Naive thymus-derived CD8-positive, alpha-beta T cell (primary cell): Measurements from ENCODE around the gene ACAD10. TPM values are rescaled to one million over a fixed set of nuclear protein-coding genes. Genes with fewer than 3 reads are reported as not detected.
A peak's percentile ranks its signal among the peaks of the same experiment; 100 is the strongest.

ENCODE experiments used
- ATAC-seq, 2 donors: fragments of 150-1000 bp; cut with Tn5 transposase in 1 of 2; sonication (Bioruptor Pico), chemical (Tn5 transposase) in 1 of 2; 1 replicate in 1 of 2; 2 replicates in 1 of 2; pipeline ENCODE4 v1.10.0; 2021; ENCODE audit warnings: mild to moderate bottlenecking in 2 of 2, moderate library complexity in 2 of 2
- POLR2A ChIA-PET: fragments of 350-600 bp; sonication (Branson Sonifier 250); formaldehyde crosslinking; loops from one replicate; lab custom pipeline; 2021; ENCODE audit warnings: antibody characterized with exemption; lab: Charles Lee
- DNase-seq, 10 donors: peaks; one replicate each; pipeline versions ENCODE4 v3.0.0 to v3.0.0-alpha.2; 2020 to 2022
- H3K27ac Mint-ChIP-seq, 10 donors: one replicate each; pipeline ENCODE4 v1.8.0; 2020 to 2022; ENCODE audit warnings: mild to moderate bottlenecking in 10 of 10, mixed read lengths in 10 of 10, moderate library complexity in 4 of 10, inconsistent platforms in 1 of 10
- H3K27me3 Mint-ChIP-seq, 5 donors: one replicate each; pipeline ENCODE4 v1.8.0; 2021 to 2022; ENCODE audit warnings: mixed read lengths in 5 of 5
- H3K36me3 Mint-ChIP-seq, 3 donors: one replicate each; pipeline ENCODE4 v1.8.0; 2020 to 2022; ENCODE audit warnings: mixed read lengths in 3 of 3, mild to moderate bottlenecking in 2 of 3, inconsistent platforms in 1 of 3
- H3K4me1 Mint-ChIP-seq, 4 donors: one replicate each; pipeline ENCODE4 v1.8.0; 2021 to 2022; ENCODE audit warnings: mixed read lengths in 4 of 4
- H3K4me3 Mint-ChIP-seq, 10 donors: one replicate each; pipeline ENCODE4 v1.8.0; 2020 to 2022; ENCODE audit warnings: mild to moderate bottlenecking in 10 of 10, mixed read lengths in 10 of 10, moderate library complexity in 6 of 10, inconsistent platforms in 1 of 10
- H3K9me3 Mint-ChIP-seq, 9 donors: one replicate each; pipeline ENCODE4 v1.8.0; 2020 to 2022; ENCODE audit warnings: mixed read lengths in 9 of 9, mild to moderate bottlenecking in 3 of 9, inconsistent platforms in 1 of 9, moderate library complexity in 1 of 9
- microRNA-seq: library from miRNA; unstranded; fragments of <30 nt; microRNA quantifications from one replicate; pipeline ENCODE4 v1.2.0, GENCODE V29; 2022; ENCODE audit warnings: borderline microRNAs expressed
- polyA plus RNA-seq, 3 donors: library from polyadenylated mRNA; unstranded; fragments of 300-500 nt; fragmentation: Illumina TruSeq; gene quantifications; one replicate each; pipeline ENCODE4 v1.2.3, GENCODE V29; 2021
- total RNA-seq, 8 experiments: library from RNA in 2 of 8; stranded (reverse) in 2 of 8; gene quantifications; one replicate each; pipeline ENCODE4 v1.2.3 and lab custom pipeline; 2021 to 2026

The ACAD10 gene
- total and polyA plus RNA-seq, 5 experiments from 2014 or later: 9.4 to 62.2 (median 12.9) TPM

- no peaks in the 10 kb centered on the region for H3K36me3 Mint-ChIP-seq
- POLR2A ChIA-PET: no interaction called here
- H3K27me3 Mint-ChIP-seq: no peaks in the 10 kb centered on the region
- no peak overlapping the region for H3K4me3 Mint-ChIP-seq
- no peaks in the 10 kb centered on the region for H3K4me1 Mint-ChIP-seq
- no peak for ATAC-seq
- H3K27ac Mint-ChIP-seq: no peak overlapping the region
- no peaks in the 10 kb centered on the region for H3K9me3 Mint-ChIP-seq
- DNase-seq: peak in 1 of 10 donors; percentile 37
These were observed 105.7 kb downstream of the ACAD10 start for GRCh38 chr12:111791507-111791906.

GRCh38 chr12:111792155-111792855 is 106.5 kb downstream of the ACAD10 start:
- Mint-ChIP-seq H3K4me3 (no peak overlapping the region), H3K27me3 (no peaks in the 10 kb centered on the region), H3K9me3 (no peaks in the 10 kb centered on the region), H3K27ac (no peak overlapping the region), H3K4me1 (no peaks in the 10 kb centered on the region), H3K36me3 (no peaks in the 10 kb centered on the region)
- ATAC-seq: no peak
- POLR2A ChIA-PET: no interaction called here
- peak in 1 of 10 donors; percentile 60 for DNase-seq

GRCh38 chr12:111792856-111793235 is 107.0 kb downstream of the ACAD10 start:
- H3K36me3 Mint-ChIP-seq: peaks cover 0 to under 1% (median 0%) of the 10 kb centered on the region in 3 donors
- no peaks in the 10 kb centered on the region for H3K27me3 Mint-ChIP-seq
- H3K27ac Mint-ChIP-seq: no peak overlapping the region
- POLR2A ChIA-PET: no interaction called here
- no peaks in the 10 kb centered on the region for H3K4me1 Mint-ChIP-seq
- DNase-seq (no peak), ATAC-seq (no peak)
- no peaks in the 10 kb centered on the region for H3K9me3 Mint-ChIP-seq
- H3K4me3 Mint-ChIP-seq: no peak overlapping the region

GRCh38 chr12:111798182-111798581 is 112.3 kb downstream of the ACAD10 start:
- no peaks in the 10 kb centered on the region for H3K27me3 Mint-ChIP-seq
- peaks cover 0 to 7% (median 0%) of the 10 kb centered on the region in 3 donors for H3K36me3 Mint-ChIP-seq
- H3K27ac Mint-ChIP-seq: no peak overlapping the region
- no peak overlapping the region for H3K4me3 Mint-ChIP-seq
- POLR2A ChIA-PET: no interaction called here
- no peaks in the 10 kb centered on the region for H3K4me1 Mint-ChIP-seq
- peak in 1 of 10 donors; percentile 9 for DNase-seq
- H3K9me3 Mint-ChIP-seq: no peaks in the 10 kb centered on the region
- ATAC-seq: no peak

- ATAC-seq (no peak), DNase-seq (no peak)
- Mint-ChIP-seq H3K4me3 (no peak overlapping the region), H3K27me3 (no peaks in the 10 kb centered on the region), H3K27ac (no peak overlapping the region), H3K36me3 (peaks cover 0 to 7% (median 0%) of the 10 kb centered on the region in 3 donors), H3K9me3 (no peaks in the 10 kb centered on the region), H3K4me1 (no peaks in the 10 kb centered on the region)
- POLR2A ChIA-PET: no interaction called here
These were observed 113.9 kb downstream of the ACAD10 start for GRCh38 chr12:111799758-111800157.

GRCh38 chr12:111803038-111803626 is 117.3 kb downstream of the ACAD10 start:
- Mint-ChIP-seq H3K9me3 (no peaks in the 10 kb centered on the region), H3K27ac (no peak overlapping the region), H3K36me3 (peaks cover 0 to 5% (median 0%) of the 10 kb centered on the region in 3 donors), H3K27me3 (no peaks in the 10 kb centered on the region), H3K4me1 (peaks cover 0 to 2% (median 0%) of the 10 kb centered on the region in 4 donors), H3K4me3 (no peak overlapping the region)
- POLR2A ChIA-PET: no interaction called here
- ATAC-seq (no peak), DNase-seq (no peak)

- DNase-seq (peak in 1 of 10 donors; percentile 42), ATAC-seq (no peak)
- Mint-ChIP-seq H3K4me3 (no peak overlapping the region), H3K4me1 (peaks cover 0 to 2% (median 0%) of the 10 kb centered on the region in 4 donors), H3K36me3 (peaks cover 0 to 5% (median 0%) of the 10 kb centered on the region in 3 donors), H3K27me3 (no peaks in the 10 kb centered on the region), H3K9me3 (no peaks in the 10 kb centered on the region), H3K27ac (no peak overlapping the region)
- POLR2A ChIA-PET: no interaction called here
These were observed 118.0 kb downstream of the ACAD10 start for GRCh38 chr12:111803851-111804250.

- ATAC-seq (no peak), DNase-seq (no peak)
- peaks cover 0 to 2% (median 0%) of the 10 kb centered on the region in 4 donors for H3K4me1 Mint-ChIP-seq
- H3K9me3 Mint-ChIP-seq: no peaks in the 10 kb centered on the region
- no peaks in the 10 kb centered on the region for H3K27me3 Mint-ChIP-seq
- H3K36me3 Mint-ChIP-seq: no peaks in the 10 kb centered on the region
- H3K27ac Mint-ChIP-seq: no peak overlapping the region
- no peak overlapping the region for H3K4me3 Mint-ChIP-seq
- POLR2A ChIA-PET: no interaction called here
These were observed 120.5 kb downstream of the ACAD10 start for GRCh38 chr12:111806304-111806703.

Small RNA genes lying within 50 kb of the gene (microRNA-seq; reads per million reads assigned to microRNA genes)
- gene MIR6761: not detected

Other genes starting within 250 kb of the ACAD10 start
- gene ATXN2, start 86.7 kb upstream of the ACAD10 start, total RNA-seq: 10 to 100 TPM; 62.5 to 63.0 TPM
- 10 to 100 TPM; 14.5 to 27.4 (median 18.1) TPM for gene ATXN2, start 86.7 kb upstream of the ACAD10 start, polyA plus RNA-seq
- 10 to 100 TPM; 24.9 to 26.7 TPM for gene BRAP, start 97 bp upstream of the ACAD10 start, total RNA-seq
- gene BRAP, start 97 bp upstream of the ACAD10 start, polyA plus RNA-seq: 10 to 100 TPM; 17.8 to 25.1 (median 20.4) TPM
- gene ALDH2, start 80.9 kb downstream of the ACAD10 start, total RNA-seq: 1 to 10 TPM; 3.1 to 3.9 TPM
- 1 to 10 TPM in 1 of 3 donors, under 1 TPM in 2; 0.73 to 1.3 (median 0.85) TPM for gene ALDH2, start 80.9 kb downstream of the ACAD10 start, polyA plus RNA-seq
- gene MAPKAPK5, start 156.2 kb downstream of the ACAD10 start, total RNA-seq: 10 to 100 TPM; 76.4 to 80.6 TPM
- gene MAPKAPK5, start 156.2 kb downstream of the ACAD10 start, polyA plus RNA-seq: 10 to 100 TPM; 25.8 to 54.2 (median 33.5) TPM